ENCODE results near the gene ZKSCAN4. TPM values are rescaled to one million over a fixed set of nuclear protein-coding genes. Genes with fewer than 3 reads are reported as not detected.
A peak's percentile ranks its signal among the peaks of the same experiment; 100 is the strongest.

ZKSCAN4 gene
- total RNA-seq, 2 donors from 2014 or later, result 2.7 to 5.8 TPM

DNA sequence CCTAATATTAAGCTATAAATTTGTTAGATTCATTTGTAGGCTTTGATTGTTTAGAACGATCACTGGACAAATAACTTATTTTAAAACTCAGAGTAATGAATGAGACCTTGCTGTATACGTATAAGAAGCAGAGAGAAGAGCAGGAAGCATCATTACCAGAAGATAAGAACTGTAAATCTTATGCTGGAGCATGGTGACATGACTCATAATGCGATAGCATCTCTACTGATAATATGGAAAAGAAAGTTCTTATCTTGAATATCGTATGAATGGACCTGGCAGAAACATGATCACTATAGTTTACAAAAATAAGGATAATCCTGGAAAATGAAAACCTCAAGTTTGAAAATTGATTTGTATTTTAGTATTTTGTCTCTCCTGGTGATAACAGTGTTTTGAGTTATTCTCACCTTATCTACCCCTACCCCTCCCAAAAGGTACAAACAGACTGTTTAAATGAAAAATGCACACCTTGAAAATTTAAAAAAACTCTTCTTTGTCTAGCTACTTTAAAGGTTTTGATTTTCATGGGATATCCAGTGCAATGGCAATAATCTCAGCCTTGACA is 12.8 kb upstream of the ZKSCAN4 start:
- TF ChIP-seq, protein P1, sequence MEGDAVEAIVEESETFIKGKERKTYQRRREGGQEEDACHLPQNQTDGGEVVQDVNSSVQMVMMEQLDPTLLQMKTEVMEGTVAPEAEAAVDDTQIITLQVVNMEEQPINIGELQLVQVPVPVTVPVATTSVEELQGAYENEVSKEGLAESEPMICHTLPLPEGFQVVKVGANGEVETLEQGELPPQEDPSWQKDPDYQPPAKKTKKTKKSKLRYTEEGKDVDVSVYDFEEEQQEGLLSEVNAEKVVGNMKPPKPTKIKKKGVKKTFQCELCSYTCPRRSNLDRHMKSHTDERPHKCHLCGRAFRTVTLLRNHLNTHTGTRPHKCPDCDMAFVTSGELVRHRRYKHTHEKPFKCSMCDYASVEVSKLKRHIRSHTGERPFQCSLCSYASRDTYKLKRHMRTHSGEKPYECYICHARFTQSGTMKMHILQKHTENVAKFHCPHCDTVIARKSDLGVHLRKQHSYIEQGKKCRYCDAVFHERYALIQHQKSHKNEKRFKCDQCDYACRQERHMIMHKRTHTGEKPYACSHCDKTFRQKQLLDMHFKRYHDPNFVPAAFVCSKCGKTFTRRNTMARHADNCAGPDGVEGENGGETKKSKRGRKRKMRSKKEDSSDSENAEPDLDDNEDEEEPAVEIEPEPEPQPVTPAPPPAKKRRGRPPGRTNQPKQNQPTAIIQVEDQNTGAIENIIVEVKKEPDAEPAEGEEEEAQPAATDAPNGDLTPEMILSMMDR (IDR thresholded peaks at IDR 0.05), result no peak
- TF ChIP-seq POLR2AphosphoS5 (IDR thresholded peaks at IDR 0.05), result no peak
- no peak for TF ChIP-seq POLR2A (IDR thresholded peaks at IDR 0.05)
- H3K9me3 ChIP-seq, result no peaks in the 10 kb centered on the region
- no peak overlapping the region for H3K27ac ChIP-seq
- no peaks in the 10 kb centered on the region for H3K36me3 ChIP-seq
- no peaks in the 10 kb centered on the region for H3K4me1 ChIP-seq (replicated peaks)
- no peak for DNase-seq (ENCODE audit: low spot score)
- intact Hi-C loops (cut with DNase I), result loop anchor here (5.0 kb wide), 1 partner anchor 72 kb away; the partner anchor contains the start of gene ZSCAN31
- WGBS, result 56% methylated on average over 4 of the region's 4 CpGs
- no peak overlapping the region for H3K4me3 ChIP-seq
- no peaks in the 10 kb centered on the region for H3K27me3 ChIP-seq (replicated peaks; ENCODE audit: insufficient read depth)

DNA sequence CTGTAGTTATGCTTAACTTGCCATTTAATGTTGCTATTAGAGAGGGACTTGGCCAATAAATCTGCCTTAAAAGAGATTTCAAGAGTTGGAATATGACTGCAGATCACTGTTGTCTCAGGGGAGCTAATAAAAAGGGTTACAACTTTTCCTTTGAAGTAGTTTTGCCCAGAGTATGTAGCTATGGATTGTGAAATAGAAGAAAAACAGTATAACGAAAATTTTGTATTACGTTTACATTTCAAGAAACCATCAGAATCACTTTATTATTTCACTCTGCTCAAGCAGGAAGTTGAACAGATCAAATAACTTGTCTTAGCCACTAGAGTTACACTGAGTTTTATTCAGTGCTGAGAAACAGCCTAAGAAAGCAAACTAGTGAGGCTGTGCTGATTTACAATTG is 11.9 kb upstream of the ZKSCAN4 start:
- WGBS, result 20% methylated on average over 2 of the region's 2 CpGs
- H3K27me3 ChIP-seq (replicated peaks; ENCODE audit: insufficient read depth), result no peaks in the 10 kb centered on the region
- intact Hi-C loops (cut with DNase I), result no loop called here
- H3K4me3 ChIP-seq, result no peak overlapping the region
- TF ChIP-seq POLR2A (IDR thresholded peaks at IDR 0.05) (no peak), POLR2AphosphoS5 (IDR thresholded peaks at IDR 0.05) (no peak)
- TF ChIP-seq, protein P1 (IDR thresholded peaks at IDR 0.05), result no peak
- H3K36me3 ChIP-seq, result no peaks in the 10 kb centered on the region
- DNase-seq (ENCODE audit: low spot score), result no peak
- no peaks in the 10 kb centered on the region for H3K4me1 ChIP-seq (replicated peaks)
- H3K27ac ChIP-seq, result no peak overlapping the region
- no peaks in the 10 kb centered on the region for H3K9me3 ChIP-seq

DNA sequence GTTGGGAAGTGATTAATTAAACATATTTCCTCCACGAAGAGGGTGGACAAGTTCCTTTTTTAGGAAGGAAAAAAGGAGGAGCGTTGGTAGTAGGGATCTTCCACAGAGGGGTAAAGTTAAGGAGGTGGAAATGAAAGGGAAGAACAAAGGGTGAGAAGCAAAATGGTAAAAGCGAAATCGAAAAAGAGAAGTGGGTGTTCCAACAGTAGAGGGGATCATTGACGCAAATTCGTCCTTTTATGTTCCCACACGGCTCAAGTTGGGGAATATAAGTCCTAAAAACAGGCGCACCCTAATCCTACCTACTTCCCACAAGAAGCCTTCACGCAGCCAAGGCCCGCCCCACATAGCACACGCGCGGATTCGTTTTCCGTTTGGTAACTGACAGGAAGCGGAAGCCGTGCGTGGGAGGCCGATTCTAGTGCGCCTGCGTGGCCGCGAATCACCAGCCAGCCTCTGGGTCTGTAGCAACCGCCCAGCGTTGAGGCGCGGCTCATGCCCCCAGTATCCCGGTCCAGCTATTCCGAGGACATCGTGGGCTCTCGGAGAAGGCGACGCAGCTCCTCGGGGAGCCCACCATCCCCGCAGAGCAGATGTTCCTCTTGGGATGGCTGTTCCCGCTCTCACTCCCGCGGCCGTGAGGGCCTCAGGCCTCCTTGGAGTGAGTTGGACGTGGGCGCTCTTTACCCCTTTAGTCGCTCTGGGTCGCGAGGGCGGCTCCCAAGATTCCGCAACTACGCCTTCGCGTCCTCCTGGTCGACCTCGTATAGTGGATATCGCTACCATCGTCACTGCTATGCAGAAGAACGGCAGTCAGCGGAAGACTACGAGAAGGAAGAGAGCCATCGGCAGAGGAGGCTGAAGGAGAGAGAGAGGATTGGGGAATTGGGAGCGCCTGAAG is 7.1 kb upstream of the ZKSCAN4 start, which contains the start of gene NKAPL:
Gene NKAPL (plus strand): TSS at position 421 of the 901 bp plus-strand sequence. CDS start 75 bp downstream, at position 496.
- intact Hi-C loops (cut with DNase I), result loop anchor here (10.0 kb wide), 1 partner anchor 124 kb away; no protein-coding TSS in a partner anchor
- Histone ChIP-seq H3K27ac (no peak within 1 kb of the TSS), H3K36me3 (no peaks in the 10 kb centered on the region), H3K4me1 (replicated peaks) (no peaks in the 10 kb centered on the region), H3K4me3 (peak within 1 kb of the TSS; percentile 11 to 15), H3K9me3 (no peaks in the 10 kb centered on the region), H3K27me3 (replicated peaks; ENCODE audit: insufficient read depth) (no peaks in the 10 kb centered on the region)
- no peak for DNase-seq (ENCODE audit: low spot score)
- 38% methylated on average over 58 of the region's 58 CpGs for WGBS
- TF ChIP-seq POLR2AphosphoS5 (IDR thresholded peaks at IDR 0.05), result peak; percentile 30
- TF ChIP-seq POLR2A (IDR thresholded peaks at IDR 0.05), result no peak
- TF ChIP-seq, protein P1 (IDR thresholded peaks at IDR 0.05), result no peak

DNA sequence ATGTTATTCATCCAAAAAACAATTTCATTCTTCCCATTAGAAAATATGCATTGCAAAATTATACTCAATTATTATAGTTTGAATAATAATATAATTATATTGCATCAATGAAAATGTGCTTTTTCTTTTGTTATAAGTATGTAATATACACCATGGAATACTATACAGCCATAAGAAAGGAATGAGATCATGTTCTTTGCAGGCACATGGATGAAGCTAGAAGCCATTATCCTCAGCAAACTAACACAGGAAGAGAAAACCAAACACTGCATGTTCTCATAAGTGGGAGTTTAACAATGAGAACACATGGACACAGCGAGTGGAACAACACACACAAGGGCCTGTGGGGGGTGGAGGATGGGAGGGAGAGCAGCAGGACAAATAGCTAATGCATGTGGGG is 5.0 kb upstream of the ZKSCAN4 start:
- no peaks in the 10 kb centered on the region for H3K9me3 ChIP-seq
- TF ChIP-seq, protein P1 (IDR thresholded peaks at IDR 0.05), result no peak
- no peaks in the 10 kb centered on the region for H3K36me3 ChIP-seq
- H3K4me1 ChIP-seq (replicated peaks), result no peaks in the 10 kb centered on the region
- no peak for DNase-seq (ENCODE audit: low spot score)
- intact Hi-C loops (cut with DNase I), result loop anchor here (10.0 kb wide), 1 partner anchor 122 kb away; no protein-coding TSS in a partner anchor
- no peak overlapping the region for H3K4me3 ChIP-seq
- no CpG with 5 or more reads among the region's 1 CpG for WGBS
- no peak overlapping the region for H3K27ac ChIP-seq
- H3K27me3 ChIP-seq (replicated peaks; ENCODE audit: insufficient read depth), result no peaks in the 10 kb centered on the region
